ENCODE data around the gene CROCC2. TPM values are rescaled to one million over a fixed set of nuclear protein-coding genes. Genes with fewer than 3 reads are reported as not detected.

CROCC2 gene
- total RNA-seq, 1 experiment from 2014 or later = not detected

DNA sequence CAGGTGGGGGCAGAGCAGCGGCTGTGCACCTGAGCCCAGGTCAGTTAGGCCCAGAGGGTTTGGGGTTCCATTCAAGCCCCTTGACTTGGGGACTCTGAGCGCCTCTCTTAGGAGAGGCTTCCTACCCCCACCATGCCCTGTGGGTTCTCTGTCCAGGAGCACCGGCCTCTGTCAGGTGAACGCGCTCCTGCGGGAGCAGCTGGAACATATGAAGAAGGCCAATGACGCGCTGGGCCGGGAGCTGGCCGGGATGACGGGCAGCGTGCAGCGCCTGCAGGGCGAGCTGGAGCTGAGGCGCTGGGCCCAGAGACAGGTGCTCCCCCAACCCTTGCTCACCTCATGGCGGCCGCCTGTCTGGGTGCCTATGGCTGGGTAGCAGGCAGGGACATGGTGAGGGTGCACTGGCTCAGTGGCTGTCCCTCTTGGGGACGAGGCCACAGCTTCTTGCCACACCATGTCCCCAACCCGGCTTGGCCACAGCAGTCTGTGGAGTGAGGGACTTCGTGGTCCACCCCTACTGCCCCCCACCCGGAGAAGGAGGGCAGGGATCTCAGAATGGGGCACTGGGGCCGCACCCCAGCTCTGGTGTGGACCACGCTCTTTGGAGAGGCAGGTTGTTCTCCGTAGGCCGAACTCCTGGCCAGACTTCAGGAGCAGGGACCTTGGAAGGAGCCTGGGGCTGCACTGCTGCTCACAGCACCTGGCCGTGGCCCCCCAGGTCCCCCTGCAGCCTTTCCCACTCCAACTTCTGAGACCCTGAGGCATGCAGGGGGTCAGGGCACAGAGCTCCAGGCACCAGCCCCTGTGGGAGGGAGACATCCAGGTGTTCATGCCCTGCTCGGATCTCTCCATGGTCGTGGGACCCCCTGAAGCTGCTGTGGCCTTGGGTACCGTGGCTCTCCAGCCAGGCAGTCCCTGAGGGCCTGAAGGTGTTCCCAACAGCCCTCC is 19.7 kb downstream of the CROCC2 start:
- no peak for DNase-seq (ENCODE audit: low read depth, low spot score)
- in situ Hi-C loops (cut with HindIII; ENCODE audit: low pct_unique_long_range_greater_than_20kb, low sequenced_read_pairs) = no loop called here

DNA sequence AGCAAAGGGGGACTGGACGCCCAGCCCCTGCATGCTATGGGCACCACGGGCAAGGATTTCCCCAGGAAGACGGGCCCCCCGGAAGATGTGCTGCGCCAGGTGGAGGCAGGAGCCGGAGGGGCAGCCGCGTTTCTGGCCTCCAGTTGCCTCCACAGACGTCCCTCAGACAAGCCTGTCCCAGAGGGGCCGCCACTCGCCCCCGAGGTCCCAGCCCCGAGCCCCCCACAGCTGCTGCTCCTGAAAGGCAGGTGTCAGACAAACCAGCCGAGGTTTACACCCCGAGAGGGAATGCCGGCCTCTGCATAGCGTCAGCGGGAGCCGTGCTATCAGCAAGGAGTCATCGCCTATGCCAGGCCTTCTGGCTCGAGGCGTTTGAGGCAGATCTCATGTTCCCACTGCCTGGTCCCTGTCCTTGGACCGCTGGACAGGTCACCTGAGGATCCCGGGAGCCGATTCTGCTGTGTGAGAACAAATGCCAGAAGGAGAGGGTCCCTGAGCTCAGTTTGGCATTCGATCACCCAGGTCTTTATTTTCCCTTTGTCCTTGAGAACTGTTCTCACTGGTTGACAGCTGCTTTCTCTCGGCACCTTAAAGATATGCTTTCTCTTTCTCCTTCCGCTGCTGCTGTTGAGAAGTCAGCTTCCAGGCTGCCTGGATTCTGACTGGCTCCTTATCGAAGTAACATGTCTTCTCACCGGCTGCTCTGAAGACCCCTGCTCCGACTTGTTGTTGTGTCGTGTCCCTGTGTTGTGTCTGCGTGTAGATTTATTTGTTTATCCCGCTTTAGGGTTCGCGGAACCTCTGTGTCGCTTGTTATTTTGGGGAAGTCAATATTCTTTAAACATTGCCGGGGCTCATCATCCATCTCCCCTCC is 20.6 kb downstream of the CROCC2 start:
- in situ Hi-C loops (cut with HindIII; ENCODE audit: low pct_unique_long_range_greater_than_20kb, low sequenced_read_pairs) = no loop called here
- DNase-seq (ENCODE audit: low read depth, low spot score) = no peak

DNA sequence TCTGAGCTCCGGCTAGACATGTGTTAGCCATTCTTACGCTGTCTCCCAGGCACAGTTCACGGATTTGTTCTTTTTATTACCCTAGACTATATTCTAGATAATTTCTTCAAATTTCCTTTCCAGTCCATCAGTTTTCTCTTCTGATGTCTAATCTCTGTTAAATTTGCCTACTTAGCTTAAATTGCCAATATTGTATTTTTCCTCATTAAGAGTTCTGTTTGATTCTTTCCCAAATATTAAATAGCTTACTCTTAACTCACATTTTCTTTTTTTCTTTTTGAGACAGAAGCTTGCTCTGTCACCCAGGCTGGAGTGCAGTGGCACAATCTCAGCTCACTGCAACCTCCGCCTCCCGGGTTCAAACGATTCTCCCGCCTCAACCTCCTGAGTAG is 21.2 kb downstream of the CROCC2 start:
- no peak for DNase-seq (ENCODE audit: low read depth, low spot score)
- in situ Hi-C loops (cut with HindIII; ENCODE audit: low pct_unique_long_range_greater_than_20kb, low sequenced_read_pairs) = no loop called here

DNA sequence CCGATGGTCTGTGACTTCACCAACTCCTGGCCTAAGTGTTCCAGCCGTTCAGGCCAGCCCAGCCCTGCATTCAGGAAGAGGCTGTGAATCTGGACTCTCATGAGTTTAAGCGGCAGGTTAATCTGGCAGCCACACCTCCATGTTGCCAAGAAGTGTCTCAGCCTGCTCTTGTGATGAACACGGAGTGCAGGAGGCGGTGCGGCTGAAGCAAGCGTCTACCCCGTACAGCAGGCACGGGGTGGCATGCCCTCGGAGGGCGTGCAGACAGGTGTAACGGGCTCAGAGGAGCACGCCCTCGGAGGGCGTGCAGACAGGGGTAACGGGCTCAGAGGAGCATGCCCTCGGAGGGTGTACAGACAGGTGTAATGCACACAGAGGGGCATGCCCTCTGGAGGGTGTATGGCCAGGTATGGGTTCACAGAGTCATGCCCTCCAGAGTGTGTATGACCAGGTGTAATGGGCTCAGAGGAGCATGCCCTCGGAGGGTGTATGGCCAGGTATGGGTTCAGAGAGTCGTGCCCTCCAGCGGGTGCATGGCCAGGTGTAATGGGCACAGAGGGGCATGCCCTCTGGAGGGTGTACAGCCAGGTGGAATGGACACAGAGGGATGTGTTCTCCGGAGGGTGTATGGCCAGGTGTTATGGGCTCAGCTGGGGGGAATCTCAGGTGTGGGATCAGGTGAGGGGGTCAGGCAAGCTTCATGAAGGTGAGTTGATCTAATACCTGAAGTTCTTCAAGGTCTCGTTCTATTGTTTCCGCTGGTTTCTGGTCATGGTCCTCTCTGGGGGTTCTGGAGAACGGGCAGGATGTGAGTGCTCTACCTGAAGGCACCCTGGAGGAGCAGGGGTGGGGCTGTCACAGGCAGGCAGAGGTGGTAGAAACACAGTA is 22.6 kb downstream of the CROCC2 start:
- in situ Hi-C loops (cut with HindIII; ENCODE audit: low pct_unique_long_range_greater_than_20kb, low sequenced_read_pairs) = no loop called here
- DNase-seq (ENCODE audit: low read depth, low spot score) = no peak

DNA sequence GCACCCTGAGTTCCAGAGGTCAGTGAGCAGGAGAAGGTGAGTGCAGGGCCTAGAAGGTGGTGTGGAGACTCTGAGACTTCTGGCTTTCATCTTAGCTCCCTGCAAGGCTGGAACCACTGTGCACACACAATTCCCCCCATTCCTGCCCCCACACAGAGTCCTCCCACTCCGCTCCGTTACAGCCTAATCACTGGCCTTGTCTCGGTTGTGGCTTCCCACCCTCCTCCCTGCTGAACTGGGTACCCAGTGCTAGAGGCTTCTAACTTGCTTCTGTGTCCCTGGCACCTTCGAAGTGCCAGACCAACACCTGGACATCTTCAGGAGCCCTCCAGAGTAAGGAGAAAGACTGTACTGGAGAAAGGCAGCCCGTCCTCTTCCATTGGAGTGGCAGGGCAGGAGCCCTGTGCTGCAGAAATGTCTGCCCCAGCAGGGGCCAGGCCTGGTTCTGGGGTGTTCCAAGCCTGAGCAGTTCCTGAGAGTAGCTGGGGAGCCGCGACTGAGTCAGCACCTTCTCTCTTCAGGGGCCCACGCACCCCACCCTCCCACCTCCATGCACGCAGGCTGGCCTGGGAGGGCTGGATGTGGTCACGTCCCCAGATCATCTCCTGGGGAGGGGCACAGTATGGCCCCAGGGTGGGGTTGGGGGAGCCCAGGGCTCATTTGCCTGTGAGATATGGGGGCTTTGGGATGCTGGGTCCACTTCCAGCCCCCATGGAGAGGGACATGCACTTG is 23.4 kb downstream of the CROCC2 start:
- in situ Hi-C loops (cut with HindIII; ENCODE audit: low pct_unique_long_range_greater_than_20kb, low sequenced_read_pairs) = no loop called here
- DNase-seq (ENCODE audit: low read depth, low spot score) = no peak

DNA sequence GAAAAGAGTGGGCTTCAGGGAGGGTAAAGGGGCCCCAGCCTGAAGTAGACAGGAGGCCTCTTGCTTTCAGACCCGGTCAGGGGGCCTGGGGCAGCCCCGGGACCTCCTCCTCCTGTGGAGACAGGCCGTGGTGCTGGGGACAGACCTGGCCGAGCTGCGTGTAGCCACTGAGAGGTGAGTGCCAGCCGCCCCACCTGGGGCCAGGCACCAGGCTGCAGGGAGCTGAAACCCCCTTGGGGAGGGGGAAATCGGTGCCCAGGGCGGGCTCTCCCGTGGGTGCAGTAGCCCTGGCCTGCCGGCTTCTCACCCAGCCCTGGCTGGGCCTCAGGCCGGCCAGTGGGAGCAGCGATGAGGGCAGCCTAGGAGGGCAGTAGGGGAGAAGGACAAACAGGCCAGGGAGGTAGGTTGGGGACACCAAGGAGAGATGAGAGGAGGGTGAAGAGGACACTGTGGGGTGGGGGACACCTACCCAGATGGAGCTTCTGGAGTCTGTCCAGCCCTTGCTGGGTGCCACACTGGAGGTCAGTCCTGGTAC is 24.0 kb downstream of the CROCC2 start:
- no peak for DNase-seq (ENCODE audit: low read depth, low spot score)
- in situ Hi-C loops (cut with HindIII; ENCODE audit: low pct_unique_long_range_greater_than_20kb, low sequenced_read_pairs) = no loop called here

DNA sequence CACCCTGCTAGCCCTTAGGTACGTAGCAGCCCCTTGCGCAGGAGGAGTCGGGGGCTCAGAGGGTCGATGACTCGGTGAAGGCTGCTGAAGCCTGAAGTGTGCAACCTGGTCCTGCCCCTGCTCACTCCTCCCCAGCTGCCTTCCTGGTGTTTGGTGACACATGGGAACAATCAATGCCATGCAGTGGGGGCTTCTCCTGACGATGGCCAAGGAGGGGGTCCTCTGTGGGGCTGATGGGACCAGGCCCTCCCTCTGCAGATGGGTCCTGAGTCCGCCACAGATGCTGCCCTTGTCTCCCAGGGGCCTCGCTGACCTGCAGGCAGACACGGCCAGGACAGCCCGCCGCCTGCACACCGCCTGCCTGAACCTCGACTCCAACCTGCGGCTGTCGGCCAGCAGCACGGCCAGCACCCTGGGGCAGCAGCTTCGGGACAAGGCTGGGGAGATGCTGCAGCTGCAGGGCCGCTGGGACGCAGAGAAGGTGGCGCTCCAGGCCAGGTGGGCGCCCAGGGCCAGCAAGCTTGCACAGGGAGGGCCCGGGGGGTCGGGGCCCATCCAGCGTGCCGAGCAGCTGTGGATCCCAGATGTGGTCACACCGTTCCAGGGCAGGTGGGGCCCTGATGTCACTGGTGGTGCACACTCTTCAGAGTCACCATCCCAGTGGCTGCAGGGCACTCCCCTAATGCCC is 24.6 kb downstream of the CROCC2 start:
- no peak for DNase-seq (ENCODE audit: low read depth, low spot score)
- in situ Hi-C loops (cut with HindIII; ENCODE audit: low pct_unique_long_range_greater_than_20kb, low sequenced_read_pairs) = no loop called here

DNA sequence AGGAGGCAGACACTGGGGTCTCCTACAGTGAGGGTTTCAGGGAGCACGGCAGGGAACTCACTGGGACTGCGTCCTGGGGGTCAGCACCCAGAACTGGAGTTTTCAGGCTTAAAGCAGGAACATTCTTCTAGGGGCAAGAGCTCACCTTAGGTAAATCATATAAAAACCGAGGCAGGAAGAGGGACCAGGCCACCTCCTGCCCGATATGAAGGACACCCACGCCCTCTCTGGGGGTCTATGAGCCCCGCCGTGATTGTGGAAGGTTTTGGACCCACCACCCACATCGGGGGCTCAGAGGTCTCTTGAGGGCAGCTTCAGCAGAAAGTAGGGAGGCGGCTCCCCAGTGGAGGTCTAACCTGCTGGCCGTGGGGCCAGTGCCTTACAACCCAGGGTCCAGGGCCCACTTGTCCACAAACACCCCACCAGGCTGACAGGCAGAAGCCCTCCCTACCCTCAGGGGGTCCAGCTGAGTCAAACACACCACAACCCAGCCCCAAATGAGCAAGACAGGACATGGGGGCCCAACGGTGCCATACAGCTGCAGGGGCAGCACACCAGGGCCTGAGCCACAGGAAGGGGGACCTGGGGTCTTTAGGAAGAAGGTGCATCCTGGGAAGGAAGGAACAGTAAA is 25.3 kb downstream of the CROCC2 start:
- in situ Hi-C loops (cut with HindIII; ENCODE audit: low pct_unique_long_range_greater_than_20kb, low sequenced_read_pairs) = no loop called here
- no peak for DNase-seq (ENCODE audit: low read depth, low spot score)

DNA sequence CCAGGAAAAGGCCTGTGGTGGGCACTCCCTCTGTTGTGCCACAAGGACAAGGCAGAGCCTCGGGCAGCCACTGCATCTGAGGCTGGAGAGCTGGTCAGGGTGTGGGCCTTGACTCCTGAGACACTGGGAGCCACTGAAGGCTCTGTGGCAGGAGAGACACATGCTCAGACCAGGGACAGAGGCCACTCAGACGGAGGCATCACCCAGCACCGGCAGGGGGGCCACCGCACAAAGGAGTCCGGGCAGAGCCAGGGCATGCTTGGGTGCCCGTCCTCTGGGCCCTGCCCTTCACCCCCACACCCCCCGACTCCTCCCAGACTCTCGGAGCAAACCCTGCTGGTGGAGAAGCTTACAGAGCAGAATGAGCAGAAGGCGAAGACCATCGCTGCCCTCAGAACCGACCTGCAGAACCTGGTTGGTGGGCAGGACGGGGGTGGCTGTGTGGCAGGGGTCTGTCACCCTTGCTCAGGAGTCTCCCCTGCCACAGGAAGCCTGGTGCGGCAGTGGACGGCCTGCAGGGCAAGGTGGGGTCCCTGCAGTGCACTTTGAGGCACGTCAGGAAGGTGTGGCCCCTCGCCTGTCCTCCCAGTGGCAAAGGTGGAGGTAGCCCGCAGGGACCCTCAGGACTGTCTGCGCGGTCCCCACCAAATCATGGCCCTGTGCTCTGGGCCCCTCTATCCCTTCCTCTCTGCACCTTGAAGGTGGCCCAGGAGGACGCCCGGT is 26.0 kb downstream of the CROCC2 start:
- DNase-seq (ENCODE audit: low read depth, low spot score) = no peak
- in situ Hi-C loops (cut with HindIII; ENCODE audit: low pct_unique_long_range_greater_than_20kb, low sequenced_read_pairs) = no loop called here

DNA sequence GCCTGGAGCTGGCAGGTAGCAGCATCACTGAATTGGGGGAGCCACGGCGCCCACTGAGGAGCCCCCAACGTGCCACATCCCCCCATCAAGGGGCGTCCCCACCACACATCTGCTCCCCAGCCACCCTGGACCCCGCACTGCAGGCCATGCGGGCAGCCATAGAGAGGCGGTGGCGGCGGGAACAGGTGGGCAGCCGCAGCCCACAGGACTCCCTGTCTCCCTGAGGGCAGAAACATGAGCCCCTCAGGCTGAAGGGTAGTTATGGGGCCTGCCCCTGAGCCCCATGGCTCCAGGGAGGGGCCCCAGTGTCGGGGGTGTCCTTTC is 26.6 kb downstream of the CROCC2 start:
- DNase-seq (ENCODE audit: low read depth, low spot score) = no peak
- in situ Hi-C loops (cut with HindIII; ENCODE audit: low pct_unique_long_range_greater_than_20kb, low sequenced_read_pairs) = no loop called here

DNA sequence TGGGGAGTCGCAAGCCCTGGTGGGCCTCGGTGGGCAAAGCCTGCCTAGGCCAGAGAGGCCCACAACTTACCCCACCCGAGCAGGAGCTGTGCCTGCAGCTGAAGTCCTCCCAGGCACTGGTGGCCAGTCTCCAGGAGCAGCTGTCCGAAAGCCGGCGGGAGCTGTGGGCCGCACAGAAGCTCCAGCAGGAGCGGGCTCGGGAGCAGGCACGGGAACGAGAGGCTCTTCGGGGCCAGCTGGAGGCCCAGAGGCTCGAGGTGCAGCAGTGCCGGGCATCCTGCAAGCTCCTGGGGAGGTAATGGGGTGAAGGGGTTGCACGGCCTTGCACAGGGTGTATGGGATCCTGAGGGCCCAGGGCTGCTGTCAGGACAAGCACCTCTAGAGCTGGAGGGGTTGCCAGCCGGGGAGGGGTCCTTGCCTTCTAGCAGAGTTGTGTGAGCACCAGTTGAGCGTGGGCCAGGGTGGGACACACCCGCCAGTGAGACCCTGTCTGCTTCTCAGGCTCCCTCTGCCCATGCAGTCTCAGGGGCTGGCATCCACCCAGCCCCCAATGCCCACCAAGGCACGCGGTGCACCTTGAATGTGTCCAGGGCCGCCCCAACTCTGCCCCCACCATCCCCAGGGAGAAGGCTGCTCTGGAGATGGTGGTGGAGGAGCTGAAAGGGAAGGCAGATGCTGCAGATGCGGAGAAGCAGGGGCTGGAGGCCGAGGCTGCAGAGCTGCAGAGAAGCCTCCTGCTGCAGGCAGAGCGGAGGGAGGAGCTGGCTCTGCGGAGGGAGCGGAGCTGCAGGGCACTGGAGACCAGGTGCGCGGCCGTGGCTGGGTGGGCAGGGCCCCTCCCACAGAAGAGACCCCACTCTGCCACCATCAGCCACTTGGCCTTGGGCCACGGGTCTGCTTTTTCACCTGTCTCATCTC is 27.2 kb downstream of the CROCC2 start:
- in situ Hi-C loops (cut with HindIII; ENCODE audit: low pct_unique_long_range_greater_than_20kb, low sequenced_read_pairs) = no loop called here

DNA sequence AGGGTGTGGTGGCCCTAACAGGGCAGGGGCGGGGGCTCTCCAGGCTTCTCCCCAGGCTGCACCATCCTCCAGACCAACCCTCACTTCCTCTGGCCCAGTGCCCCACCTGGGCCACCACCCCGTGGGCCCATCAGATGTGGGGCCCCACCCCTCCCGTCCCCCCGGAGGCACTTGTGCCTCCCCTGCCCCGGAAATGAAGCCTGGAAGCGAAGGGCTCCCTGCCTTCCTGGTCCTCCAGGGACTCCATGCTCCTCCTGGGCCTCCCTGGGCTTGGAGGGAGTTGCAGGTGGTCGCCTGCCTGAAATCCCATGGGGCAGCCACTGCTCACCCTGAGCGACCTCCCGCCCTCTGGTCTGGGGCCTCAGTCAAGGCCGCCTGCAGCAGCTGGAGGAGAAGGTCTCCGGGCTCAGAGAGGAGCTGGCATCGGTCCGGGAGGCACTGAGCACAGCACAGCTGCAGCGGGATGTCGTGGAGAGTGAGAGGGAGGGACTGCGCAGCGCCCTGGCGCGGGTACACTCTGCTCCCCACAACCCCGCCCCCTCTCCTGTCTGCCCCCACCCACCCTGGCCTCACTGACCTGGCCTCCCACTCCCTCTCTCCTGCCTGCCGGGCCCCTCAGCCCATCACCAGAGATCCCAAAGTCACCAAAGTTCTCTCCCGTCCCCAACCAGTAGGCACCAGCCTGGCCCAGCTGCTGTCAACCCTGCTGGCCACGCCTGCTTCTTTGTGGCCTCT is 28.0 kb downstream of the CROCC2 start:
- no peak for DNase-seq (ENCODE audit: low read depth, low spot score)
- in situ Hi-C loops (cut with HindIII; ENCODE audit: low pct_unique_long_range_greater_than_20kb, low sequenced_read_pairs) = no loop called here

More for the DNA sequence above, 27.2 kb downstream of the CROCC2 start:
- no peak for DNase-seq (ENCODE audit: low read depth, low spot score)

DNA sequence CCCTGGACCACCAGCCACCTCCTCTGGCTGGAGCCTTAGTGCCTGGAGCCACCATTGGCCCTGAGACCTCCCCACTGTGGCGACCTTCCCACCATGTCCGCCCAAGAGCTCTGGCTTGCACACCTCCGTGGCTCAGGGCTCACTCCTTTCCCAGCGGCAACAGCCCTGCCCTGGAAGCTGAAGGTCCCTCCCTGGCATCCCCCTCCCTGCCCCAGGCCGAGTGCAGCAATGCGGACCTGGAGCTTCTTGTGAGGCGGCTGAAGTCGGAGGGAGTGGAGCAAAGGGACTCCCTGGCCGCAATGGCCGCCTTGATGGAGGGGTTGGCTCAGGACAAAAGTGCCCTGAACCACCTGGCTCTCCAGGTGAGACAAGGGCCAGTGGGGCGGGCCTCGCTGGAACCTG is 28.6 kb downstream of the CROCC2 start:
- in situ Hi-C loops (cut with HindIII; ENCODE audit: low pct_unique_long_range_greater_than_20kb, low sequenced_read_pairs) = no loop called here

More for the DNA sequence above, 28.6 kb downstream of the CROCC2 start:
- DNase-seq (ENCODE audit: low read depth, low spot score) = no peak

All from SK-MEL-5 (cell line).